Peyer's patch (tissue), 4 donors: ENCODE results near the gene PHF23. TPM values are rescaled to one million over a fixed set of nuclear protein-coding genes. Genes with fewer than 3 reads are reported as not detected.

Experiments used
- DNase-seq, 3 donors: peaks; one replicate each; pipeline ENCODE4 v3.0.0-alpha.2; 2017 to 2019
- H3K27ac ChIP-seq, 4 donors: fragments of 200-600 bp; sonication (generic); one replicate each; pipeline ENCODE4 v1.5.1; 2016 to 2019
- H3K27me3 ChIP-seq, 2 donors: fragments of 200-600 bp; sonication (generic); one replicate each; pipeline ENCODE4 v1.5.1; 2019
- H3K36me3 ChIP-seq, 3 donors: fragments of 200-600 bp; sonication (generic); one replicate each; pipeline ENCODE4 v1.5.1; 2016 to 2019
- H3K4me1 ChIP-seq, 4 donors: fragments of 200-600 bp; sonication (generic); one replicate each; pipeline ENCODE4 v1.5.1; 2016 to 2019
- H3K4me3 ChIP-seq, 4 donors: fragments of 200-600 bp; sonication (generic); 1 replicate in 3 of 4; 2 replicates in 1 of 4; pipeline ENCODE4 v1.5.1; 2016 to 2019; ENCODE audit warnings: mild to moderate bottlenecking in 1 of 4
- H3K9me3 ChIP-seq, 4 donors: fragments of 200-600 bp; sonication (generic); one replicate each; pipeline ENCODE4 v1.5.1; 2016 to 2019; ENCODE audit warnings: mild to moderate bottlenecking in 1 of 4
- CTCF ChIP-seq, 6 experiments: fragments of 450-650 bp in 4 of 6; fragments of 200-600 bp in 2 of 6; sonication (generic) in 1 of 6; IDR thresholded peaks; one replicate each; pipeline ENCODE4 v1.5.1; 2017 to 2019; ENCODE audit warnings: antibody characterized with exemption in 6 of 6, mild to moderate bottlenecking in 3 of 6, moderate library complexity in 1 of 6
- POLR2A ChIP-seq, 2 donors: fragments of 450-650 bp; IDR thresholded peaks; one replicate each; pipeline ENCODE4 v1.5.1; 2017; ENCODE audit warnings: antibody characterized with exemption in 2 of 2, mild to moderate bottlenecking in 2 of 2, moderate library complexity in 2 of 2
- total RNA-seq, 4 donors: library from RNA; depleted of rRNA; stranded (reverse); fragments of >200 nt; gene quantifications; one replicate each; pipeline ENCODE4 v1.1.0, GENCODE V29; 2016

The PHF23 gene
- total RNA-seq, 4 donors from 2014 or later = 22.2 to 38.8 (median 35.1) TPM

- no peaks in the 10 kb centered on the region for H3K9me3 ChIP-seq
- DNase-seq = no peak
- TF ChIP-seq CTCF (IDR thresholded peaks at IDR 0.05) (no peak), POLR2A (IDR thresholded peaks at IDR 0.05) (no peak)
- H3K27ac ChIP-seq = peak overlapping the region in 3 of 4 donors; percentile 82 to 99 (median 99)
- peaks cover 0 to 37% (median 0%) of the 10 kb centered on the region in 3 donors for H3K36me3 ChIP-seq
- peak overlapping the region in 3 of 4 donors; percentile 48 to 93 (median 79) for H3K4me3 ChIP-seq
- H3K27me3 ChIP-seq = peaks cover 0 to 10% of the 10 kb centered on the region in 2 donors
- H3K4me1 ChIP-seq = peaks cover 0 to 31% (median 14%) of the 10 kb centered on the region in 4 donors
Measured at GRCh38 chr17:7260151-7260550, 20.9 kb upstream of the PHF23 start.

- peaks cover 0 to 10% of the 10 kb centered on the region in 2 donors for H3K27me3 ChIP-seq
- peak in 1 of 3 donors; percentile 55 for DNase-seq
- peak overlapping the region in 3 of 4 donors; percentile 82 to 99 (median 99) for H3K27ac ChIP-seq
- no peaks in the 10 kb centered on the region for H3K9me3 ChIP-seq
- H3K4me1 ChIP-seq = peaks cover 0 to 31% (median 14%) of the 10 kb centered on the region in 4 donors
- H3K36me3 ChIP-seq = peaks cover 0 to 44% (median 0%) of the 10 kb centered on the region in 3 donors
- TF ChIP-seq CTCF (IDR thresholded peaks at IDR 0.05) (no peak), POLR2A (IDR thresholded peaks at IDR 0.05) (no peak)
- peak overlapping the region in 2 of 4 donors; percentile 79 to 93 for H3K4me3 ChIP-seq
Measured at GRCh38 chr17:7259555-7259889, 20.3 kb upstream of the PHF23 start.

GRCh38 chr17:7258731-7259554 lies 19.7 kb upstream of the PHF23 start:
- Histone ChIP-seq H3K27me3 (peaks cover 0 to 10% of the 10 kb centered on the region in 2 donors), H3K4me3 (peak overlapping the region in 2 of 4 donors; percentile 79 to 93), H3K9me3 (no peaks in the 10 kb centered on the region), H3K27ac (peak overlapping the region in 3 of 4 donors; percentile 82 to 99 (median 99)), H3K36me3 (peaks cover 0 to 47% (median 0%) of the 10 kb centered on the region in 3 donors), H3K4me1 (peaks cover 0 to 28% (median 14%) of the 10 kb centered on the region in 4 donors)
- peak in 2 of 3 donors; percentile 89 to 90 for DNase-seq
- TF ChIP-seq POLR2A (IDR thresholded peaks at IDR 0.05) (peak; percentile 81 to 91), CTCF (IDR thresholded peaks at IDR 0.05) (no peak)

- peaks cover 0 to 47% (median 0%) of the 10 kb centered on the region in 3 donors for H3K36me3 ChIP-seq
- TF ChIP-seq CTCF (IDR thresholded peaks at IDR 0.05) (no peak), POLR2A (IDR thresholded peaks at IDR 0.05) (no peak)
- H3K27ac ChIP-seq = peak overlapping the region in 3 of 4 donors; percentile 53 to 99 (median 82)
- peaks cover 0 to 3% of the 10 kb centered on the region in 2 donors for H3K27me3 ChIP-seq
- no peak for DNase-seq
- H3K9me3 ChIP-seq = no peaks in the 10 kb centered on the region
- no peak overlapping the region for H3K4me3 ChIP-seq
- peaks cover 0 to 27% (median 7%) of the 10 kb centered on the region in 4 donors for H3K4me1 ChIP-seq
Measured at GRCh38 chr17:7256766-7257456, 17.7 kb upstream of the PHF23 start.

GRCh38 chr17:7254511-7254910 lies 15.3 kb upstream of the PHF23 start:
- Histone ChIP-seq H3K9me3 (no peaks in the 10 kb centered on the region), H3K36me3 (peaks cover 0 to 34% (median 0%) of the 10 kb centered on the region in 3 donors), H3K27ac (no peak overlapping the region), H3K4me3 (no peak overlapping the region), H3K27me3 (no peaks in the 10 kb centered on the region), H3K4me1 (peaks cover 0 to 26% (median 11%) of the 10 kb centered on the region in 4 donors)
- no peak for DNase-seq
- TF ChIP-seq CTCF (IDR thresholded peaks at IDR 0.05) (no peak), POLR2A (IDR thresholded peaks at IDR 0.05) (no peak)
